ENCODE results near the gene MED8. TPM values are rescaled to one million over a fixed set of nuclear protein-coding genes. Genes with fewer than 3 reads are reported as not detected.

Gene MED8
- total and polyA plus RNA-seq, 2 of the 13 experiments (the other 11 are each of a cell fraction or from before 2014, with no cell fraction given), result 16.9 to 77.4 TPM

DNA sequence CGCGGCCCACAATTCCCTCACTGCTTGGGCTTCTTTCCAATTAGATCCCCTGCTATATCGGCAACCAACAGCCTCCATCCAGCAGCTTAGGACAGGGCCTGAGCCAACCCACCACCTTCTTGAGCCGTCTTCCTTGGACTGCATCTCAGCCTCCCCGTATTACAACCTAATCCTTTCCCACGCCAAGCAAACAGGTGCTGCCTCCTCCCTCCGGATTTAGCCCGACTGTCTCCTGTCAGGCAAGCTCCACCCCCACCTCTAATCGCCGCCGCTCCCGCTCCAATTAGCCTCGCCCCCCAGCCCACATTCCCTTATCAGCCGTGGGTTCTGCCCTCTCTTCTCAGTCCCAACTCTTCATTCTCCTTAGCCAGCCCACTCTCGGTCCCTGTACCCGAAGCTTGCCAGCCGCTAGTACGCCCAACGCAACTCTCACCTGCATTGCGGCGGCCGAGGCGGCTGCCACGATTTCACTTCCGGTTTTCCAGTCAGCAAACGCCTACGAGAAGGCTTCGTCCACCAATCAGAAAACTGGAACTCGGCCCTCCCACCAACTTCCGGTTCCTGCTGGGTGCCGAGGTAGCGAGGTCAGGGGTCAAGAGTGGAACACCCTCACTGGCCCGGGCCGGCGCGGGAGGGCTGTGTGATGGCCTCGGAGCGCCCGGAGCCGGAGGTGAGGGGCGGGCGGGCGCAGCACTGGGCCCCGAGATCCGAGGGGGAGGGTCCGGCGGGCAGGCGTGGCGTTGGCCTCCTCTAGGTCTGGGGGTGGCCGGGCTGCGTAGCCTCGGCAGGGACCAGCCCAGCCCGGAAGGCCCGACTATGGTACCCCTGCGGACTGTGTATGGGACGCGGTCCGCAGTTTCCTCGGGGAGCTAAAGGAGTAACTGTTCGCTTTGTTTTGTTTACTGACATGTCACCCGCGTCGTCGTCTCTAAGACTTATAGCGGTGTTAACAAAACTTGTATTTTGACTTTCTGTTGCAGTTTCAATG is at the start of gene MED8, which contains the start of gene SZT2 (continued):
- TF ChIP-seq FOXK1 (CRISPR knock-in tag; IDR thresholded peaks at IDR 0.05; ENCODE audit: borderline replicate concordance, low read depth), result no peak; the same call in 1 of the 2 replicates
- no peak for TF ChIP-seq ZNF569 (CRISPR knock-in tag; IDR thresholded peaks at IDR 0.05; ENCODE audit: borderline replicate concordance)
- TF ChIP-seq HMG20B (CRISPR knock-in tag; conservative IDR thresholded peaks at IDR 0.05), result no peak
- TF ChIP-seq, protein P1, sequence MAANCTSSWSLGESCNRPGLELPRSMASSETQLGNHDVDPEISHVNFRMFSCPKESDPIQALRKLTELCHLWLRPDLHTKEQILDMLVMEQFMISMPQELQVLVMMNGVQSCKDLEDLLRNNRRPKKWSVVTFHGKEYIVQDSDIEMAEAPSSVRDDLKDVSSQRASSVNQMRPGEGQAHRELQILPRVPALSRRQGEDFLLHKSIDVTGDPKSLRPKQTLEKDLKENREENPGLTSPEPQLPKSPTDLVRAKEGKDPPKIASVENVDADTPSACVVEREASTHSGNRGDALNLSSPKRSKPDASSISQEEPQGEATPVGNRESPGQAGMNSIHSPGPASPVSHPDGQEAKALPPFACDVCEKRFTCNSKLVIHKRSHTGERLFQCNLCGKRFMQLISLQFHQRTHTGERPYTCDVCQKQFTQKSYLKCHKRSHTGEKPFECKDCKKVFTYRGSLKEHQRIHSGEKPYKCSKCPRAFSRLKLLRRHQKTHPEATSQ (CRISPR knock-in tag; IDR thresholded peaks at IDR 0.05; ENCODE audit: borderline replicate concordance), result peak; percentile 66; the same call in 1 of the 2 replicates
- TF ChIP-seq, protein P2, sequence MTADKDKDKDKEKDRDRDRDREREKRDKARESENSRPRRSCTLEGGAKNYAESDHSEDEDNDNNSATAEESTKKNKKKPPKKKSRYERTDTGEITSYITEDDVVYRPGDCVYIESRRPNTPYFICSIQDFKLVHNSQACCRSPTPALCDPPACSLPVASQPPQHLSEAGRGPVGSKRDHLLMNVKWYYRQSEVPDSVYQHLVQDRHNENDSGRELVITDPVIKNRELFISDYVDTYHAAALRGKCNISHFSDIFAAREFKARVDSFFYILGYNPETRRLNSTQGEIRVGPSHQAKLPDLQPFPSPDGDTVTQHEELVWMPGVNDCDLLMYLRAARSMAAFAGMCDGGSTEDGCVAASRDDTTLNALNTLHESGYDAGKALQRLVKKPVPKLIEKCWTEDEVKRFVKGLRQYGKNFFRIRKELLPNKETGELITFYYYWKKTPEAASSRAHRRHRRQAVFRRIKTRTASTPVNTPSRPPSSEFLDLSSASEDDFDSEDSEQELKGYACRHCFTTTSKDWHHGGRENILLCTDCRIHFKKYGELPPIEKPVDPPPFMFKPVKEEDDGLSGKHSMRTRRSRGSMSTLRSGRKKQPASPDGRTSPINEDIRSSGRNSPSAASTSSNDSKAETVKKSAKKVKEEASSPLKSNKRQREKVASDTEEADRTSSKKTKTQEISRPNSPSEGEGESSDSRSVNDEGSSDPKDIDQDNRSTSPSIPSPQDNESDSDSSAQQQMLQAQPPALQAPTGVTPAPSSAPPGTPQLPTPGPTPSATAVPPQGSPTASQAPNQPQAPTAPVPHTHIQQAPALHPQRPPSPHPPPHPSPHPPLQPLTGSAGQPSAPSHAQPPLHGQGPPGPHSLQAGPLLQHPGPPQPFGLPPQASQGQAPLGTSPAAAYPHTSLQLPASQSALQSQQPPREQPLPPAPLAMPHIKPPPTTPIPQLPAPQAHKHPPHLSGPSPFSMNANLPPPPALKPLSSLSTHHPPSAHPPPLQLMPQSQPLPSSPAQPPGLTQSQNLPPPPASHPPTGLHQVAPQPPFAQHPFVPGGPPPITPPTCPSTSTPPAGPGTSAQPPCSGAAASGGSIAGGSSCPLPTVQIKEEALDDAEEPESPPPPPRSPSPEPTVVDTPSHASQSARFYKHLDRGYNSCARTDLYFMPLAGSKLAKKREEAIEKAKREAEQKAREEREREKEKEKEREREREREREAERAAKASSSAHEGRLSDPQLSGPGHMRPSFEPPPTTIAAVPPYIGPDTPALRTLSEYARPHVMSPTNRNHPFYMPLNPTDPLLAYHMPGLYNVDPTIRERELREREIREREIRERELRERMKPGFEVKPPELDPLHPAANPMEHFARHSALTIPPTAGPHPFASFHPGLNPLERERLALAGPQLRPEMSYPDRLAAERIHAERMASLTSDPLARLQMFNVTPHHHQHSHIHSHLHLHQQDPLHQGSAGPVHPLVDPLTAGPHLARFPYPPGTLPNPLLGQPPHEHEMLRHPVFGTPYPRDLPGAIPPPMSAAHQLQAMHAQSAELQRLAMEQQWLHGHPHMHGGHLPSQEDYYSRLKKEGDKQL (CRISPR knock-in tag; IDR thresholded peaks at IDR 0.05; ENCODE audit: low read depth), result 0 out of 2 replicates have a peak, but pooled peaks have one; percentile 42
- TF ChIP-seq ZMAT3 (CRISPR knock-in tag; conservative IDR thresholded peaks at IDR 0.05), result no peak
- no peak; the same call in 1 of the 2 replicates for TF ChIP-seq ZNF629 (CRISPR knock-in tag; conservative IDR thresholded peaks at IDR 0.05)
- TF ChIP-seq TGIF2 (CRISPR knock-in tag; IDR thresholded peaks at IDR 0.05), result no peak; the same call in 1 of the 2 replicates
- TF ChIP-seq, protein P3, sequence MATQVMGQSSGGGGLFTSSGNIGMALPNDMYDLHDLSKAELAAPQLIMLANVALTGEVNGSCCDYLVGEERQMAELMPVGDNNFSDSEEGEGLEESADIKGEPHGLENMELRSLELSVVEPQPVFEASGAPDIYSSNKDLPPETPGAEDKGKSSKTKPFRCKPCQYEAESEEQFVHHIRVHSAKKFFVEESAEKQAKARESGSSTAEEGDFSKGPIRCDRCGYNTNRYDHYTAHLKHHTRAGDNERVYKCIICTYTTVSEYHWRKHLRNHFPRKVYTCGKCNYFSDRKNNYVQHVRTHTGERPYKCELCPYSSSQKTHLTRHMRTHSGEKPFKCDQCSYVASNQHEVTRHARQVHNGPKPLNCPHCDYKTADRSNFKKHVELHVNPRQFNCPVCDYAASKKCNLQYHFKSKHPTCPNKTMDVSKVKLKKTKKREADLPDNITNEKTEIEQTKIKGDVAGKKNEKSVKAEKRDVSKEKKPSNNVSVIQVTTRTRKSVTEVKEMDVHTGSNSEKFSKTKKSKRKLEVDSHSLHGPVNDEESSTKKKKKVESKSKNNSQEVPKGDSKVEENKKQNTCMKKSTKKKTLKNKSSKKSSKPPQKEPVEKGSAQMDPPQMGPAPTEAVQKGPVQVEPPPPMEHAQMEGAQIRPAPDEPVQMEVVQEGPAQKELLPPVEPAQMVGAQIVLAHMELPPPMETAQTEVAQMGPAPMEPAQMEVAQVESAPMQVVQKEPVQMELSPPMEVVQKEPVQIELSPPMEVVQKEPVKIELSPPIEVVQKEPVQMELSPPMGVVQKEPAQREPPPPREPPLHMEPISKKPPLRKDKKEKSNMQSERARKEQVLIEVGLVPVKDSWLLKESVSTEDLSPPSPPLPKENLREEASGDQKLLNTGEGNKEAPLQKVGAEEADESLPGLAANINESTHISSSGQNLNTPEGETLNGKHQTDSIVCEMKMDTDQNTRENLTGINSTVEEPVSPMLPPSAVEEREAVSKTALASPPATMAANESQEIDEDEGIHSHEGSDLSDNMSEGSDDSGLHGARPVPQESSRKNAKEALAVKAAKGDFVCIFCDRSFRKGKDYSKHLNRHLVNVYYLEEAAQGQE (IDR thresholded peaks at IDR 0.05; ENCODE audit: borderline replicate concordance in 1 of 2, low read depth in 1 of 2, low read length in 2 of 2), result no peak; a peak in 1 of 4 replicates
- TF ChIP-seq TCF7L2 (IDR thresholded peaks at IDR 0.05; ENCODE audit: low read depth, low read length), result no peak
- 0 out of 2 replicates have a peak, but pooled peaks have one; percentile 61 for TF ChIP-seq ZBTB7A (CRISPR knock-in tag; IDR thresholded peaks at IDR 0.05)
- peak; percentile 66 for TF ChIP-seq ZNF547 (CRISPR knock-in tag; IDR thresholded peaks at IDR 0.05)
- TF ChIP-seq ADNP (CRISPR knock-in tag; IDR thresholded peaks at IDR 0.05), result no peak
- peak; percentile 37; the same call in 1 of the 2 replicates for TF ChIP-seq EED (CRISPR knock-in tag; IDR thresholded peaks at IDR 0.05)
- TF ChIP-seq PHB2 (IDR thresholded peaks at IDR 0.05; ENCODE audit: partially characterized antibody), result no peak
- no peak for TF ChIP-seq ZNF644 (CRISPR knock-in tag; IDR thresholded peaks at IDR 0.05; ENCODE audit: low read depth)
- peak; percentile 82; the same call in 1 of the 2 replicates for TF ChIP-seq WIZ (CRISPR knock-in tag; IDR thresholded peaks at IDR 0.05)

Measured in HepG2 (cell line).